HepG2 (cell line): ENCODE results near the gene ACTN1. TPM values are rescaled to one million over a fixed set of nuclear protein-coding genes. Genes with fewer than 3 reads are reported as not detected.

Experiments used
- ATAC-seq: fragments of 200-7000 bp; cut with Tn5 transposase; 3 replicates; pipeline ENCODE4 v1.9.1; 2020; ENCODE audit warnings: mild to moderate bottlenecking, moderate library complexity
- BruUV-seq: library from RNA; stranded (reverse); fragments of 400-500 nt; replicated peaks from 2 replicates; lab custom pipeline; 2021; lab: Mats Ljungman, UMichigan
- CTCF ChIA-PET: fragments of 300-600 bp; formaldehyde crosslinking; extraction: SDS; loops from one replicate; lab custom pipeline; 2021; ENCODE audit warnings: low total read pairs, inconsistent platforms, low intra/inter-chr PET ratio; lab: Yijun Ruan, JAX
- POLR2A ChIA-PET: fragments of 350-600 bp; sonication (Branson Sonifier 250); formaldehyde crosslinking; loops from one replicate; lab custom pipeline; 2020; ENCODE audit warnings: antibody characterized with exemption, inconsistent platforms; lab: Yijun Ruan, JAX
- DNase-seq: peaks from one replicate; pipeline ENCODE4 v3.0.0-alpha.2; 2015; ENCODE audit warnings: low spot score
- FAIRE-seq: peaks from 3 replicates; lab custom pipeline; 2011; peaks lifted over from hg19 to GRCh38; lab: Jason Lieb, UNC
- H2AFZ ChIP-seq: one replicate; pipeline ENCODE4 v1.6.1; 2011; ENCODE audit warnings: low read length, inconsistent platforms
- H3K27ac ChIP-seq: fragments of 300-600 bp; 3 replicates; pipeline ENCODE4 v1.8.0; 2011; ENCODE audit warnings: mixed run types, mild to moderate bottlenecking, mixed read lengths, low read length, inconsistent platforms; ENCODE audit not compliant: insufficient read depth; ENCODE audit errors: extremely low read length
- H3K27me3 ChIP-seq, 2 experiments: fragments of 200-600 bp in 1 of 2; 2 replicates in 1 of 2; 3 replicates in 1 of 2; pipeline versions ENCODE4 v1.6.0 to v1.8.0; 2011; ENCODE audit warnings: low read length in 2 of 2, mild to moderate bottlenecking in 2 of 2, moderate library complexity in 2 of 2, inconsistent platforms in 1 of 2; ENCODE audit not compliant: insufficient read depth in 2 of 2, control insufficient read depth in 1 of 2
- H3K36me3 ChIP-seq, 2 experiments: fragments of 200-600 bp in 1 of 2; replicated peaks in 1 of 2; 2 replicates in 1 of 2; 3 replicates in 1 of 2; pipeline versions ENCODE4 v1.5.1 to v1.8.0; 2011; ENCODE audit warnings: low read length in 2 of 2, inconsistent platforms in 1 of 2; ENCODE audit not compliant: insufficient read depth in 2 of 2, control insufficient read depth in 1 of 2
- H3K4me1 ChIP-seq: 2 replicates; pipeline ENCODE4 v1.5.1; 2012; ENCODE audit warnings: low read length, inconsistent platforms; ENCODE audit not compliant: insufficient read depth
- H3K4me2 ChIP-seq: 2 replicates; pipeline ENCODE4 v1.6.0; 2011; ENCODE audit warnings: low read depth, low read length, inconsistent platforms
- H3K4me3 ChIP-seq, 3 experiments: fragments of 200-600 bp in 1 of 3; sonication (generic), shearing (Covaris generic) in 1 of 3; replicated peaks in 1 of 3; 2 replicates each; pipeline ENCODE4 v1.5.1; 2011 to 2016; ENCODE audit warnings: low read length in 3 of 3, inconsistent platforms in 2 of 3, low read depth in 2 of 3, mild to moderate bottlenecking in 2 of 3, control low read depth in 1 of 3, mixed read lengths in 1 of 3; ENCODE audit not compliant: insufficient read depth in 1 of 3
- H3K79me2 ChIP-seq: one replicate; pipeline ENCODE4 v1.6.1; 2011; ENCODE audit warnings: low read length, inconsistent platforms; ENCODE audit not compliant: insufficient read depth
- H3K9ac ChIP-seq: 2 replicates; pipeline ENCODE4 v1.6.0; 2011; ENCODE audit warnings: mild to moderate bottlenecking, low read depth, low read length, inconsistent platforms; ENCODE audit not compliant: insufficient read depth
- H3K9me3 ChIP-seq: 2 replicates; pipeline ENCODE4 v1.5.1; 2012; ENCODE audit warnings: mild to moderate bottlenecking, low read length
- H4K20me1 ChIP-seq: 2 replicates; pipeline ENCODE4 v1.6.0; 2011; ENCODE audit warnings: inconsistent platforms, mild to moderate bottlenecking, low read length, moderate library complexity; ENCODE audit not compliant: insufficient read depth
- HOXA9 ChIP-seq: sonication (generic); formaldehyde crosslinking; IDR thresholded peaks from 2 replicates; pipeline ENCODE4 v1.8.1; 2022; ENCODE audit warnings: missing genetic modification reagents, mild to moderate bottlenecking, moderate library complexity, borderline replicate concordance
- MTF1 ChIP-seq: sonication (generic); formaldehyde crosslinking; IDR thresholded peaks from 2 replicates; pipeline ENCODE4 v1.5.0; 2020; ENCODE audit warnings: missing genetic modification reagents
- ZNF180 ChIP-seq: sonication (generic); formaldehyde crosslinking; IDR thresholded peaks from 2 replicates; pipeline ENCODE4 v1.4.0; 2020; ENCODE audit warnings: low read depth, missing genetic modification reagents, borderline replicate concordance
- ZNF263 ChIP-seq: sonication (generic); formaldehyde crosslinking; IDR thresholded peaks from 2 replicates; pipeline ENCODE4 v1.4.0; 2020; ENCODE audit warnings: missing genetic modification reagents
- ZNF431 ChIP-seq: sonication (generic); formaldehyde crosslinking; IDR thresholded peaks from 2 replicates; pipeline ENCODE4 v1.9.0; 2022; ENCODE audit warnings: missing genetic modification reagents, low read depth, mild to moderate bottlenecking, borderline replicate concordance
- ZNF546 ChIP-seq: sonication (generic); formaldehyde crosslinking; conservative IDR thresholded peaks from 2 replicates; pipeline ENCODE4 v1.8.1; 2023; ENCODE audit warnings: mild to moderate bottlenecking, missing genetic modification reagents
- WGBS: methylation state at CpG from one replicate; pipeline ENCODE4 v1.1.6; 2017; ENCODE audit warnings: low lambda C conversion rate; 5-methylcytosine and 5-hydroxymethylcytosine counted together
- in situ Hi-C: cut with HindIII; loops from 2 replicates; pipeline ENCODE4 v1.10.0; 2017; ENCODE audit warnings: low pct_unique_long_range_greater_than_20kb; ENCODE audit not compliant: extremely low pct_ligation_motif_present
- intact Hi-C: fragments of 100-400 bp; cut with micrococcal nuclease; formaldehyde crosslinking; loops from one replicate; pipeline ENCODE4 v1.10.0; 2022; ENCODE audit not compliant: unreplicated experiment
- polyA plus RNA-seq, 8 experiments: library from polyadenylated mRNA; depleted of rRNA in 3 of 8; stranded (reverse) in 7 of 8; unstranded in 1 of 8; fragments of >200 nt; fragmentation: Illumina TruSeq in 4 of 8; extraction: Trizol in 4 of 8; gene quantifications; 2 replicates each; pipeline versions ENCODE4 v1.2.1 to v1.2.3, GENCODE V29; 2011 to 2016; ENCODE audit warnings: low read depth in 4 of 8, missing spikeins in 1 of 8, mixed read lengths in 1 of 8; ENCODE audit not compliant: insufficient read depth in 1 of 8
- total RNA-seq, 5 experiments: library from RNA; depleted of rRNA; stranded (reverse); fragments of >200 nt; fragmentation: Illumina TruSeq; extraction: Trizol; gene quantifications; 2 replicates each; pipeline ENCODE4 v1.2.3, GENCODE V29; 2016; ENCODE audit warnings: low read depth in 1 of 5
- TF ChIP-seq, protein P1 (sequence below): sonication (generic); formaldehyde crosslinking; IDR thresholded peaks from 2 replicates; pipeline ENCODE4 v1.8.0; 2022; ENCODE audit warnings: mild to moderate bottlenecking, missing genetic modification reagents; ENCODE audit not compliant: insufficient replicate concordance
- TF ChIP-seq, protein P2 (sequence below): sonication (generic); formaldehyde crosslinking; IDR thresholded peaks from 2 replicates; pipeline ENCODE4 v1.9.0; 2021; ENCODE audit warnings: missing genetic modification reagents, borderline replicate concordance
- TF ChIP-seq, protein P3 (sequence below): sonication (generic); formaldehyde crosslinking; IDR thresholded peaks from 2 replicates; pipeline ENCODE4 v1.4.0; 2020; ENCODE audit warnings: mild to moderate bottlenecking, low read depth, missing genetic modification reagents
- TF ChIP-seq, protein P4 (sequence below): sonication (generic); formaldehyde crosslinking; IDR thresholded peaks from 2 replicates; pipeline ENCODE4 v1.4.0; 2020; ENCODE audit warnings: missing genetic modification reagents
- TF ChIP-seq, protein P5 (sequence below): sonication (generic); formaldehyde crosslinking; IDR thresholded peaks from 2 replicates; pipeline ENCODE4 v1.8.1; 2023; ENCODE audit warnings: mild to moderate bottlenecking, moderate library complexity, missing genetic modification reagents
- TF ChIP-seq, protein P6 (sequence below): sonication (generic); formaldehyde crosslinking; IDR thresholded peaks from 2 replicates; pipeline ENCODE4 v1.5.0; 2020; ENCODE audit warnings: missing genetic modification reagents

ACTN1 gene
- total and polyA plus RNA-seq, 2 of the 13 experiments (the other 11 are each of a cell fraction or from before 2014, with no cell fraction given) = 58.6 to 162 TPM

DNA sequence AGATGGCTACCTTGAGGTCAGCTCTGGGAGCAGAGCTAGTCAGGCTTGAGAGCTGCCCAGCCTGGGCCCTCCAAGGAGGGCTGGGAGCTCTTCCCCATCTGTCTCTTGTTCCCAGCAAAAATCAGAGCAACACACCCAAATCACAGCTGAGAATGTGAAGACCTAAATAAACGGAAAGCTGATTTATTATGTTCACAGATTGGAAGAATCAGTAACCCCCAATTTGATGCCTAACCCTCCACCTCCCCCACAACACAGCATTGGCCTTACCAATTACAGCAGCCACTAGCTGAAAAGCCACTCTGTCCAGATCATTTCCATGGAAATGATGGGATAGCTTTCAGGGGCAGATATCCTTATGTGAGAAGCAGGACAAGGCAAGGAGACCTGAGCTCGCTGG is 7.1 kb upstream of the ACTN1 start (continued):
- TF ChIP-seq, protein P1, sequence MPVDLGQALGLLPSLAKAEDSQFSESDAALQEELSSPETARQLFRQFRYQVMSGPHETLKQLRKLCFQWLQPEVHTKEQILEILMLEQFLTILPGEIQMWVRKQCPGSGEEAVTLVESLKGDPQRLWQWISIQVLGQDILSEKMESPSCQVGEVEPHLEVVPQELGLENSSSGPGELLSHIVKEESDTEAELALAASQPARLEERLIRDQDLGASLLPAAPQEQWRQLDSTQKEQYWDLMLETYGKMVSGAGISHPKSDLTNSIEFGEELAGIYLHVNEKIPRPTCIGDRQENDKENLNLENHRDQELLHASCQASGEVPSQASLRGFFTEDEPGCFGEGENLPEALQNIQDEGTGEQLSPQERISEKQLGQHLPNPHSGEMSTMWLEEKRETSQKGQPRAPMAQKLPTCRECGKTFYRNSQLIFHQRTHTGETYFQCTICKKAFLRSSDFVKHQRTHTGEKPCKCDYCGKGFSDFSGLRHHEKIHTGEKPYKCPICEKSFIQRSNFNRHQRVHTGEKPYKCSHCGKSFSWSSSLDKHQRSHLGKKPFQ = no peak
- TF ChIP-seq, protein P2, sequence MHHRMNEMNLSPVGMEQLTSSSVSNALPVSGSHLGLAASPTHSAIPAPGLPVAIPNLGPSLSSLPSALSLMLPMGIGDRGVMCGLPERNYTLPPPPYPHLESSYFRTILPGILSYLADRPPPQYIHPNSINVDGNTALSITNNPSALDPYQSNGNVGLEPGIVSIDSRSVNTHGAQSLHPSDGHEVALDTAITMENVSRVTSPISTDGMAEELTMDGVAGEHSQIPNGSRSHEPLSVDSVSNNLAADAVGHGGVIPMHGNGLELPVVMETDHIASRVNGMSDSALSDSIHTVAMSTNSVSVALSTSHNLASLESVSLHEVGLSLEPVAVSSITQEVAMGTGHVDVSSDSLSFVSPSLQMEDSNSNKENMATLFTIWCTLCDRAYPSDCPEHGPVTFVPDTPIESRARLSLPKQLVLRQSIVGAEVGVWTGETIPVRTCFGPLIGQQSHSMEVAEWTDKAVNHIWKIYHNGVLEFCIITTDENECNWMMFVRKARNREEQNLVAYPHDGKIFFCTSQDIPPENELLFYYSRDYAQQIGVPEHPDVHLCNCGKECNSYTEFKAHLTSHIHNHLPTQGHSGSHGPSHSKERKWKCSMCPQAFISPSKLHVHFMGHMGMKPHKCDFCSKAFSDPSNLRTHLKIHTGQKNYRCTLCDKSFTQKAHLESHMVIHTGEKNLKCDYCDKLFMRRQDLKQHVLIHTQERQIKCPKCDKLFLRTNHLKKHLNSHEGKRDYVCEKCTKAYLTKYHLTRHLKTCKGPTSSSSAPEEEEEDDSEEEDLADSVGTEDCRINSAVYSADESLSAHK (CRISPR knock-in tag) = no peak
- TF ChIP-seq HOXA9 (CRISPR knock-in tag) = no peak

DNA sequence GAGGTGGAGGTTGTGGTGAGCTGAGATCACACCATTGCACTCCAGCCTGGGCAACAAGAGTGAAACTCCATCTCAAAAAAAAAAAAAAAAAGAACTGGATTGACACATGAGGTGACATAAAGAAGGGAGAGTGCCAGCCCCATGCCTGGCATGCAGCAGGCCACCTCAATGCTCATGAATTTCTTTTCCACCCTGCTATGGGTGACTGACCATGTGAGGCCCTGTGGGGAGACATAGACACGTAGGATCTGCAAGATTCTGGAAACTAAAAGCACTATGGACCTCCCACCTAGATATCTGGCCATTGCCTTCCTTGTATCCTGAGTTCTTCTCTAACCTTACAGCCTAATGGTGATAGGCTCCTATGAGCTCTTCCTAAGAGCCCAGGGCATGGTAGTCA is 5.6 kb upstream of the ACTN1 start:
- in situ Hi-C loops (no loop called here), intact Hi-C loops (no loop called here)
- 8% methylated on average over 1 of the region's 1 CpG for WGBS
- FAIRE-seq (no peak), DNase-seq (no peak), ATAC-seq (no peak)
- Histone ChIP-seq H2AFZ (no peak overlapping the region), H3K4me1 (peaks cover 52% of the 10 kb centered on the region), H3K9ac (no peak overlapping the region), H3K4me2 (no peak overlapping the region), H3K9me3 (no peaks in the 10 kb centered on the region), H3K27ac (no peak overlapping the region), H3K79me2 (no peaks in the 10 kb centered on the region), H4K20me1 (no peaks in the 10 kb centered on the region), H3K36me3 (no peaks in the 10 kb centered on the region), H3K4me3 (no peak overlapping the region), H3K27me3 (no peaks in the 10 kb centered on the region)
- no TSS peak for BruUV-seq
- ChIA-PET POLR2A (no interaction called here), CTCF (no interaction called here)
- TF ChIP-seq, protein P3, sequence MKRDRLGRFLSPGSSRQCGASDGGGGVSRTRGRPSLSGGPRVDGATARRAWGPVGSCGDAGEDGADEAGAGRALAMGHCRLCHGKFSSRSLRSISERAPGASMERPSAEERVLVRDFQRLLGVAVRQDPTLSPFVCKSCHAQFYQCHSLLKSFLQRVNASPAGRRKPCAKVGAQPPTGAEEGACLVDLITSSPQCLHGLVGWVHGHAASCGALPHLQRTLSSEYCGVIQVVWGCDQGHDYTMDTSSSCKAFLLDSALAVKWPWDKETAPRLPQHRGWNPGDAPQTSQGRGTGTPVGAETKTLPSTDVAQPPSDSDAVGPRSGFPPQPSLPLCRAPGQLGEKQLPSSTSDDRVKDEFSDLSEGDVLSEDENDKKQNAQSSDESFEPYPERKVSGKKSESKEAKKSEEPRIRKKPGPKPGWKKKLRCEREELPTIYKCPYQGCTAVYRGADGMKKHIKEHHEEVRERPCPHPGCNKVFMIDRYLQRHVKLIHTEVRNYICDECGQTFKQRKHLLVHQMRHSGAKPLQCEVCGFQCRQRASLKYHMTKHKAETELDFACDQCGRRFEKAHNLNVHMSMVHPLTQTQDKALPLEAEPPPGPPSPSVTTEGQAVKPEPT (CRISPR knock-in tag) = no peak
- TF ChIP-seq ZNF263 (no peak), ZNF546 (CRISPR knock-in tag) (no peak), MTF1 (no peak), ZNF180 (no peak), ZNF431 (CRISPR knock-in tag) (no peak)
- TF ChIP-seq, protein P4, sequence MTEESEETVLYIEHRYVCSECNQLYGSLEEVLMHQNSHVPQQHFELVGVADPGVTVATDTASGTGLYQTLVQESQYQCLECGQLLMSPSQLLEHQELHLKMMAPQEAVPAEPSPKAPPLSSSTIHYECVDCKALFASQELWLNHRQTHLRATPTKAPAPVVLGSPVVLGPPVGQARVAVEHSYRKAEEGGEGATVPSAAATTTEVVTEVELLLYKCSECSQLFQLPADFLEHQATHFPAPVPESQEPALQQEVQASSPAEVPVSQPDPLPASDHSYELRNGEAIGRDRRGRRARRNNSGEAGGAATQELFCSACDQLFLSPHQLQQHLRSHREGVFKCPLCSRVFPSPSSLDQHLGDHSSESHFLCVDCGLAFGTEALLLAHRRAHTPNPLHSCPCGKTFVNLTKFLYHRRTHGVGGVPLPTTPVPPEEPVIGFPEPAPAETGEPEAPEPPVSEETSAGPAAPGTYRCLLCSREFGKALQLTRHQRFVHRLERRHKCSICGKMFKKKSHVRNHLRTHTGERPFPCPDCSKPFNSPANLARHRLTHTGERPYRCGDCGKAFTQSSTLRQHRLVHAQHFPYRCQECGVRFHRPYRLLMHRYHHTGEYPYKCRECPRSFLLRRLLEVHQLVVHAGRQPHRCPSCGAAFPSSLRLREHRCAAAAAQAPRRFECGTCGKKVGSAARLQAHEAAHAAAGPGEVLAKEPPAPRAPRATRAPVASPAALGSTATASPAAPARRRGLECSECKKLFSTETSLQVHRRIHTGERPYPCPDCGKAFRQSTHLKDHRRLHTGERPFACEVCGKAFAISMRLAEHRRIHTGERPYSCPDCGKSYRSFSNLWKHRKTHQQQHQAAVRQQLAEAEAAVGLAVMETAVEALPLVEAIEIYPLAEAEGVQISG (CRISPR knock-in tag) = no peak
- TF ChIP-seq, protein P5, sequence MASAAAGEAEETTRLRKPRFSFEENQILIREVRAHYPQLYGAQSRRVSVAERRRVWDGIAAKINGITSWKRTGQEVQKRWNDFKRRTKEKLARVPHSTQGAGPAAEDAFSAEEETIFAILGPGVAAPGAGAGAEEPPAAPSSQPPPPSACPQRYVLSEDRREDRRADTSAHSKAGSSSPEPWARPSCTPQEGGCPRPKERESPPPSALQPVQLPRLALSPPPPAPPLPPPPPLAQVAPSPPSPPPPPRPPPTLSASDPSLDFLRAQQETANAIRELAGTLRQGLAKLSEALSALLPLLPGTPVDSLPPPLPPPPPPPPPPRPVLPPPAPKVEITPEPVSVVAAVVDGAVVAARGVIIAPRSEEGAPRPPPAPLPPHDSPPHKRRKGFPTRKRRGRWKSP (CRISPR knock-in tag) = no peak
- TF ChIP-seq, protein P6, sequence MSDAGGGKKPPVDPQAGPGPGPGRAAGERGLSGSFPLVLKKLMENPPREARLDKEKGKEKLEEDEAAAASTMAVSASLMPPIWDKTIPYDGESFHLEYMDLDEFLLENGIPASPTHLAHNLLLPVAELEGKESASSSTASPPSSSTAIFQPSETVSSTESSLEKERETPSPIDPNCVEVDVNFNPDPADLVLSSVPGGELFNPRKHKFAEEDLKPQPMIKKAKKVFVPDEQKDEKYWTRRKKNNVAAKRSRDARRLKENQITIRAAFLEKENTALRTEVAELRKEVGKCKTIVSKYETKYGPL (CRISPR knock-in tag) = no peak
